ENCODE results near the gene HSPA12B. TPM values are rescaled to one million over a fixed set of nuclear protein-coding genes. Genes with fewer than 3 reads are reported as not detected.

The HSPA12B gene
- total RNA-seq, 1 experiment from 2014 or later, result 6.3 TPM

DNA sequence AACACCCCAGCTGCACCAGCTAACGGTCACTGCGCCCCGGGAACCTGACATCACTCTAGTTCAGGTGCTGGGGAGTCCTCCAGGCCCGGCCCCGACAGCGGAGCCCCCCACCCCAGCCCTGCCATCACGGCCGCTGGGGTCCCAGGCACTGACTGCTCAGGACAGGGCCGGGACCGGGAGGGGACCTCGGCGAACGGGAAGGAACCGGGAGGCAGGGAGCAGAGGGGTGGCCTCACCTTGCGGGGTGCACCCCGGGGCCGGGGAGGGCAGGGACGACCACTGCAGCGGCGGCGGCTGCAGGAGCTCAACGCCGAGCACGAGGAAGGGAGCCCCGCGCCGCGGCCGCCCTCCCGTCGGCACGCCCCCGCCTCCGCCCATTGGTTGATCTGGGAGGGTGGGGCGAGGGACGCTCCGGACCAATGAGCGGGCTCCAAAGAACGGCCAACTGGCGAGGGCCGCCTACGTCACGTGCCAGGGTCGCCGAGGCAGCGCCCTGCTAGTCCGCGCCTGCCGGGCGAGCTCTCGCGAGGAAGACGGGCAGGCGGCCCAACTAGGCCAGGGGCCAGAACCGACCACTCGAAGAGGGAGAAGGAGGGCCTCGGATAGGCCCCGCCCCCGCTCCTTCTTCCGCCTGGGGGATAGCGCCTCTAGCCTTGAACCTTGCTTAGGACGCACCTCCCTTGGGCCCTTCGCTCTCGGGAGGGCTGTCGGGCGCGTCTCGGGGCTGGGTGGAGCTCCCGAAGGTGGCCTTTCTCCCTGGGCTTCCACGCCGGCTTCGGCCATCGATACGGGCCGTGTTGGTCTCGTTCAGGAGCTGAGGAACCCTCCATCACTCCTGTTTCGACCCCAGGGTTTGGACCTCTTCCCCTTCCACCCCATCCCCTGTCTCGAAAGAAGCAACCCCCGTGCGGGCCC is 35.2 kb downstream of the HSPA12B start, which contains the start of gene ADISSP (continued):
- TF ChIP-seq, protein P1, sequence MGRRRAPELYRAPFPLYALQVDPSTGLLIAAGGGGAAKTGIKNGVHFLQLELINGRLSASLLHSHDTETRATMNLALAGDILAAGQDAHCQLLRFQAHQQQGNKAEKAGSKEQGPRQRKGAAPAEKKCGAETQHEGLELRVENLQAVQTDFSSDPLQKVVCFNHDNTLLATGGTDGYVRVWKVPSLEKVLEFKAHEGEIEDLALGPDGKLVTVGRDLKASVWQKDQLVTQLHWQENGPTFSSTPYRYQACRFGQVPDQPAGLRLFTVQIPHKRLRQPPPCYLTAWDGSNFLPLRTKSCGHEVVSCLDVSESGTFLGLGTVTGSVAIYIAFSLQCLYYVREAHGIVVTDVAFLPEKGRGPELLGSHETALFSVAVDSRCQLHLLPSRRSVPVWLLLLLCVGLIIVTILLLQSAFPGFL (CRISPR knock-in tag; IDR thresholded peaks at IDR 0.05; ENCODE audit: borderline replicate concordance), result peak; percentile 56; the same call in 1 of the 2 replicates
- TF ChIP-seq FOXK1 (CRISPR knock-in tag; IDR thresholded peaks at IDR 0.05) (peak; percentile 17; the same call in 1 of the 2 replicates), TCF7 (CRISPR knock-in tag; IDR thresholded peaks at IDR 0.05; ENCODE audit: low read depth) (no peak), JAZF1 (CRISPR knock-in tag; IDR thresholded peaks at IDR 0.05) (no peak), GRHL2 (CRISPR knock-in tag; IDR thresholded peaks at IDR 0.05; ENCODE audit: insufficient replicate concordance, severe bottlenecking) (no peak), HMGA2 (CRISPR knock-in tag; IDR thresholded peaks at IDR 0.05) (0 out of 2 replicates have a peak, but pooled peaks have one; percentile 15), IRF2 (CRISPR knock-in tag; IDR thresholded peaks at IDR 0.05; ENCODE audit: borderline replicate concordance, low read depth) (no peak), TP53 (CRISPR knock-in tag; IDR thresholded peaks at IDR 0.05) (peak; percentile 60; the same call in 1 of the 2 replicates), ZNF138 (CRISPR knock-in tag; conservative IDR thresholded peaks at IDR 0.05) (peak; percentile 54; the same call in 1 of the 2 replicates), ZBTB21 (CRISPR knock-in tag; IDR thresholded peaks at IDR 0.05; ENCODE audit: borderline replicate concordance) (no peak), CBFB (CRISPR knock-in tag; IDR thresholded peaks at IDR 0.05; ENCODE audit: low read depth) (no peak), SMAD4 (CRISPR knock-in tag; IDR thresholded peaks at IDR 0.05) (no peak), ATF1 (CRISPR knock-in tag; IDR thresholded peaks at IDR 0.05) (no peak), SMAD3 (CRISPR knock-in tag; IDR thresholded peaks at IDR 0.05; ENCODE audit: borderline replicate concordance) (0 out of 2 replicates have a peak, but pooled peaks have one; percentile 67), CREM (CRISPR knock-in tag; IDR thresholded peaks at IDR 0.05) (no peak; the same call in 1 of the 2 replicates)
- TF ChIP-seq, protein P2, sequence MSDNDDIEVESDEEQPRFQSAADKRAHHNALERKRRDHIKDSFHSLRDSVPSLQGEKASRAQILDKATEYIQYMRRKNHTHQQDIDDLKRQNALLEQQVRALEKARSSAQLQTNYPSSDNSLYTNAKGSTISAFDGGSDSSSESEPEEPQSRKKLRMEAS (CRISPR knock-in tag; IDR thresholded peaks at IDR 0.05), result peak; percentile 92
- TF ChIP-seq, protein P3, sequence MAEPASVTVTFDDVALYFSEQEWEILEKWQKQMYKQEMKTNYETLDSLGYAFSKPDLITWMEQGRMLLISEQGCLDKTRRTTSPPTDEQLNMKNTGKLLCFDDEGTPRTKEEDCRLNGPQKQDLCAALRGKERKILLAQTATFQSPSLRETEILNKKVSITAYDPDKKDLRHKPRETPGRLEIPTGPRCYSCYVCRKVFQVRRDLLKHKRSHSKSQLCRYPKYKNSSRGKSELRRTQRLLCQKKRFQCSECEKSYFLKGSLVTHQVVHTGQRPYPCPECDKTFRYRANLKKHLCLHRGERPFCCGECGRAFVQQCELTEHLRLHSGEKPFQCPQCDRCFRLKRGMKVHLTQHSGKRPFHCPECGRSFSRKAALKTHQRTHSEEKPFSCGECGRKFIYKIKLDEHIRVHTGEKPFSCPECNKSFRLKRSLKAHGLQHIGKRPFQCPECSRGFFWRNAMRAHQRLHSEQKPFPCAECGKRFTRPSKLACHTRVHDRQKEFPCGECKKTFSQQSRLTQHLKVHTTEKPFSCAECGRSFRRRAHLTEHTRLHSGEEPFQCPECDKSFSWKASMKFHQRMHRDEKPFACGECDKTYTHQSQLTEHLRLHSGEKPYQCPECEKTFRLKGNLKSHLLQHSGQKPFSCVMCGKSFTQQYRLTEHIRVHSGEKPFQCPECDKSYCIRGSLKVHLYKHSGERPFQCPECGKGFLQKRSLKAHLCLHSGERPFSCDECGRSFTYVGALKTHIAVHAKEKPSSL (CRISPR knock-in tag; conservative IDR thresholded peaks at IDR 0.05), result no peak
- TF ChIP-seq, protein P4, sequence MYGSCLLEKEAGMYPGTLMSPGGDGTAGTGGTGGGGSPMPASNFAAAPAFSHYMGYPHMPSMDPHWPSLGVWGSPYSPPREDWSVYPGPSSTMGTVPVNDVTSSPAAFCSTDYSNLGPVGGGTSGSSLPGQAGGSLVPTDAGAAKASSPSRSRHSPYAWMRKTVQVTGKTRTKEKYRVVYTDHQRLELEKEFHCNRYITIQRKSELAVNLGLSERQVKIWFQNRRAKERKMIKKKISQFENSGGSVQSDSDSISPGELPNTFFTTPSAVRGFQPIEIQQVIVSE (CRISPR knock-in tag; IDR thresholded peaks at IDR 0.05; ENCODE audit: borderline replicate concordance), result no peak
- TF ChIP-seq, protein P5, sequence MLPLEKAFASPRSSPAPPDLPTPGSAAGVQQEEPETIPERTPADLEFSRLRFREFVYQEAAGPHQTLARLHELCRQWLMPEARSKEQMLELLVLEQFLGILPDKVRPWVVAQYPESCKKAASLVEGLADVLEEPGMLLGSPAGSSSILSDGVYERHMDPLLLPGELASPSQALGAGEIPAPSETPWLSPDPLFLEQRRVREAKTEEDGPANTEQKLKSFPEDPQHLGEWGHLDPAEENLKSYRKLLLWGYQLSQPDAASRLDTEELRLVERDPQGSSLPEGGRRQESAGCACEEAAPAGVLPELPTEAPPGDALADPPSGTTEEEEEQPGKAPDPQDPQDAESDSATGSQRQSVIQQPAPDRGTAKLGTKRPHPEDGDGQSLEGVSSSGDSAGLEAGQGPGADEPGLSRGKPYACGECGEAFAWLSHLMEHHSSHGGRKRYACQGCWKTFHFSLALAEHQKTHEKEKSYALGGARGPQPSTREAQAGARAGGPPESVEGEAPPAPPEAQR (CRISPR knock-in tag; IDR thresholded peaks at IDR 0.05), result no peak
- TF ChIP-seq, protein P6, sequence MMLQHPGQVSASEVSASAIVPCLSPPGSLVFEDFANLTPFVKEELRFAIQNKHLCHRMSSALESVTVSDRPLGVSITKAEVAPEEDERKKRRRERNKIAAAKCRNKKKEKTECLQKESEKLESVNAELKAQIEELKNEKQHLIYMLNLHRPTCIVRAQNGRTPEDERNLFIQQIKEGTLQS (CRISPR knock-in tag; conservative IDR thresholded peaks at IDR 0.05), result no peak
- TF ChIP-seq, protein P7, sequence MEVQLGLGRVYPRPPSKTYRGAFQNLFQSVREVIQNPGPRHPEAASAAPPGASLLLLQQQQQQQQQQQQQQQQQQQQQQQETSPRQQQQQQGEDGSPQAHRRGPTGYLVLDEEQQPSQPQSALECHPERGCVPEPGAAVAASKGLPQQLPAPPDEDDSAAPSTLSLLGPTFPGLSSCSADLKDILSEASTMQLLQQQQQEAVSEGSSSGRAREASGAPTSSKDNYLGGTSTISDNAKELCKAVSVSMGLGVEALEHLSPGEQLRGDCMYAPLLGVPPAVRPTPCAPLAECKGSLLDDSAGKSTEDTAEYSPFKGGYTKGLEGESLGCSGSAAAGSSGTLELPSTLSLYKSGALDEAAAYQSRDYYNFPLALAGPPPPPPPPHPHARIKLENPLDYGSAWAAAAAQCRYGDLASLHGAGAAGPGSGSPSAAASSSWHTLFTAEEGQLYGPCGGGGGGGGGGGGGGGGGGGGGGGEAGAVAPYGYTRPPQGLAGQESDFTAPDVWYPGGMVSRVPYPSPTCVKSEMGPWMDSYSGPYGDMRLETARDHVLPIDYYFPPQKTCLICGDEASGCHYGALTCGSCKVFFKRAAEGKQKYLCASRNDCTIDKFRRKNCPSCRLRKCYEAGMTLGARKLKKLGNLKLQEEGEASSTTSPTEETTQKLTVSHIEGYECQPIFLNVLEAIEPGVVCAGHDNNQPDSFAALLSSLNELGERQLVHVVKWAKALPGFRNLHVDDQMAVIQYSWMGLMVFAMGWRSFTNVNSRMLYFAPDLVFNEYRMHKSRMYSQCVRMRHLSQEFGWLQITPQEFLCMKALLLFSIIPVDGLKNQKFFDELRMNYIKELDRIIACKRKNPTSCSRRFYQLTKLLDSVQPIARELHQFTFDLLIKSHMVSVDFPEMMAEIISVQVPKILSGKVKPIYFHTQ (CRISPR knock-in tag; IDR thresholded peaks at IDR 0.05), result no peak
- TF ChIP-seq, protein P8, sequence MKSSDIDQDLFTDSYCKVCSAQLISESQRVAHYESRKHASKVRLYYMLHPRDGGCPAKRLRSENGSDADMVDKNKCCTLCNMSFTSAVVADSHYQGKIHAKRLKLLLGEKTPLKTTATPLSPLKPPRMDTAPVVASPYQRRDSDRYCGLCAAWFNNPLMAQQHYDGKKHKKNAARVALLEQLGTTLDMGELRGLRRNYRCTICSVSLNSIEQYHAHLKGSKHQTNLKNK (CRISPR knock-in tag; IDR thresholded peaks at IDR 0.05), result no peak
- TF ChIP-seq, protein P9, sequence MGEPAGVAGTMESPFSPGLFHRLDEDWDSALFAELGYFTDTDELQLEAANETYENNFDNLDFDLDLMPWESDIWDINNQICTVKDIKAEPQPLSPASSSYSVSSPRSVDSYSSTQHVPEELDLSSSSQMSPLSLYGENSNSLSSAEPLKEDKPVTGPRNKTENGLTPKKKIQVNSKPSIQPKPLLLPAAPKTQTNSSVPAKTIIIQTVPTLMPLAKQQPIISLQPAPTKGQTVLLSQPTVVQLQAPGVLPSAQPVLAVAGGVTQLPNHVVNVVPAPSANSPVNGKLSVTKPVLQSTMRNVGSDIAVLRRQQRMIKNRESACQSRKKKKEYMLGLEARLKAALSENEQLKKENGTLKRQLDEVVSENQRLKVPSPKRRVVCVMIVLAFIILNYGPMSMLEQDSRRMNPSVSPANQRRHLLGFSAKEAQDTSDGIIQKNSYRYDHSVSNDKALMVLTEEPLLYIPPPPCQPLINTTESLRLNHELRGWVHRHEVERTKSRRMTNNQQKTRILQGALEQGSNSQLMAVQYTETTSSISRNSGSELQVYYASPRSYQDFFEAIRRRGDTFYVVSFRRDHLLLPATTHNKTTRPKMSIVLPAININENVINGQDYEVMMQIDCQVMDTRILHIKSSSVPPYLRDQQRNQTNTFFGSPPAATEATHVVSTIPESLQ (CRISPR knock-in tag; IDR thresholded peaks at IDR 0.05), result no peak
- TF ChIP-seq, protein P10, sequence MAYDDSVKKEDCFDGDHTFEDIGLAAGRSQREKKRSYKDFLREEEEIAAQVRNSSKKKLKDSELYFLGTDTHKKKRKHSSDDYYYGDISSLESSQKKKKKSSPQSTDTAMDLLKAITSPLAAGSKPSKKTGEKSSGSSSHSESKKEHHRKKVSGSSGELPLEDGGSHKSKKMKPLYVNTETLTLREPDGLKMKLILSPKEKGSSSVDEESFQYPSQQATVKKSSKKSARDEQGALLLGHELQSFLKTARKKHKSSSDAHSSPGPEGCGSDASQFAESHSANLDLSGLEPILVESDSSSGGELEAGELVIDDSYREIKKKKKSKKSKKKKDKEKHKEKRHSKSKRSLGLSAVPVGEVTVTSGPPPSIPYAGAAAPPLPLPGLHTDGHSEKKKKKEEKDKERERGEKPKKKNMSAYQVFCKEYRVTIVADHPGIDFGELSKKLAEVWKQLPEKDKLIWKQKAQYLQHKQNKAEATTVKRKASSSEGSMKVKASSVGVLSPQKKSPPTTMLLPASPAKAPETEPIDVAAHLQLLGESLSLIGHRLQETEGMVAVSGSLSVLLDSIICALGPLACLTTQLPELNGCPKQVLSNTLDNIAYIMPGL (CRISPR knock-in tag; IDR thresholded peaks at IDR 0.05), result no peak; the same call in none of the 2 replicates
